Breast epithelium (tissue), 4 donors: ENCODE measurements around the gene USP46. TPM values are rescaled to one million over a fixed set of nuclear protein-coding genes. Genes with fewer than 3 reads are reported as not detected.
A peak's percentile ranks its signal among the peaks of the same experiment; 100 is the strongest.

Experiments used
- DNase-seq, 2 donors: peaks; one replicate each; pipeline ENCODE4 v3.0.0-alpha.2; 2019; ENCODE audit warnings: low spot score in 2 of 2
- H3K27ac ChIP-seq, 2 donors: fragments of 200-600 bp; sonication (generic) in 1 of 2; one replicate each; pipeline ENCODE4 v1.5.1; 2016 to 2019; ENCODE audit warnings: mild to moderate bottlenecking in 1 of 2
- H3K27me3 ChIP-seq, 2 donors: fragments of 200-600 bp; sonication (generic) in 1 of 2; one replicate each; pipeline versions ENCODE4 v1.5.1 to v1.6.0; 2017 to 2019; ENCODE audit warnings: control low read depth in 1 of 2, mild to moderate bottlenecking in 1 of 2
- H3K36me3 ChIP-seq: fragments of 200-600 bp; one replicate; pipeline ENCODE4 v1.5.1; 2019
- H3K4me1 ChIP-seq, 2 donors: fragments of 200-600 bp; sonication (generic); one replicate each; pipeline ENCODE4 v1.5.1; 2016 to 2019; ENCODE audit warnings: control low read depth in 1 of 2
- H3K4me3 ChIP-seq, 3 donors: fragments of 200-600 bp; sonication (generic); 1 replicate in 2 of 3; 2 replicates in 1 of 3; pipeline ENCODE4 v1.5.1; 2016 to 2019; ENCODE audit warnings: mild to moderate bottlenecking in 3 of 3, moderate library complexity in 2 of 3
- H3K9me3 ChIP-seq, 2 donors: fragments of 200-600 bp; sonication (generic) in 1 of 2; one replicate each; pipeline ENCODE4 v1.5.1; 2016 to 2019; ENCODE audit warnings: control low read depth in 1 of 2
- CTCF ChIP-seq, 3 donors: fragments of 450-650 bp; IDR thresholded peaks; one replicate each; pipeline ENCODE4 v1.5.1; 2016 to 2017; ENCODE audit warnings: antibody characterized with exemption in 3 of 3, mild to moderate bottlenecking in 3 of 3, moderate library complexity in 3 of 3
- POLR2A ChIP-seq: fragments of 450-650 bp; IDR thresholded peaks from one replicate; pipeline ENCODE4 v1.6.1; 2016; ENCODE audit warnings: antibody characterized with exemption, mild to moderate bottlenecking, moderate library complexity
- POLR2AphosphoS5 ChIP-seq, 3 donors: sonication (generic); formaldehyde crosslinking; IDR thresholded peaks; one replicate each; pipeline ENCODE4 v1.6.1; 2017; ENCODE audit warnings: antibody characterized with exemption in 3 of 3
- intact Hi-C: fragments of 100-400 bp; cut with DNase I; formaldehyde crosslinking; loops from one replicate; pipeline ENCODE4 v1.15.1; 2023; ENCODE audit warnings: low total_unique reads
- total RNA-seq, 3 donors: library from RNA; depleted of rRNA; stranded (reverse); fragments of >200 nt; gene quantifications; one replicate each; pipeline ENCODE4 v1.1.0, GENCODE V29; 2016

USP46 gene
- total RNA-seq, result 10 to 100 TPM in 2 of 3 donors, 1 to 10 TPM in 1; 8.0 to 16.8 (median 14.1) TPM

- Histone ChIP-seq H3K4me3 (peak within 1 kb of the TSS; percentile 77 to 92 (median 86)), H3K27me3 (no peaks in the 10 kb centered on the region), H3K4me1 (peaks cover 0 to 3% of the 10 kb centered on the region in 2 donors), H3K27ac (peak within 1 kb of the TSS; percentile 95 to 96), H3K36me3 (no peaks in the 10 kb centered on the region), H3K9me3 (no peaks in the 10 kb centered on the region)
- intact Hi-C loops, result no loop called here
- TF ChIP-seq POLR2A, result no peak
- no peak for TF ChIP-seq POLR2AphosphoS5 (IDR thresholded peaks at IDR 0.05)
- no peak for TF ChIP-seq CTCF (IDR thresholded peaks at IDR 0.05)
- peak; percentile 44 to 71 for DNase-seq
Measured at GRCh38 chr4:52659001-52659721, at the start of gene USP46. Gene USP46 (minus strand): TSS chr4:52659301. CDS start chr4:52659150, 151 bp downstream.

- no peaks in the 10 kb centered on the region for H3K36me3 ChIP-seq
- H3K4me3 ChIP-seq, result no peak overlapping the region
- H3K27ac ChIP-seq, result no peak overlapping the region
- intact Hi-C loops, result no loop called here
- TF ChIP-seq POLR2A (no peak), CTCF (IDR thresholded peaks at IDR 0.05) (no peak), POLR2AphosphoS5 (IDR thresholded peaks at IDR 0.05) (no peak)
- DNase-seq, result no peak
- no peaks in the 10 kb centered on the region for H3K27me3 ChIP-seq
- H3K9me3 ChIP-seq, result no peaks in the 10 kb centered on the region
- H3K4me1 ChIP-seq, result no peaks in the 10 kb centered on the region
Measured at GRCh38 chr4:52704661-52705060, 45.6 kb upstream of the USP46 start.

GRCh38 chr4:52704133-52704532, 45.0 kb upstream of the USP46 start:
- no peaks in the 10 kb centered on the region for H3K36me3 ChIP-seq
- no peak overlapping the region for H3K4me3 ChIP-seq
- DNase-seq, result no peak
- no peaks in the 10 kb centered on the region for H3K27me3 ChIP-seq
- no peaks in the 10 kb centered on the region for H3K4me1 ChIP-seq
- no peaks in the 10 kb centered on the region for H3K9me3 ChIP-seq
- TF ChIP-seq POLR2A (no peak), CTCF (IDR thresholded peaks at IDR 0.05) (no peak), POLR2AphosphoS5 (IDR thresholded peaks at IDR 0.05) (no peak)
- intact Hi-C loops, result no loop called here
- no peak overlapping the region for H3K27ac ChIP-seq

GRCh38 chr4:52701207-52701606, 42.1 kb upstream of the USP46 start:
- no peaks in the 10 kb centered on the region for H3K36me3 ChIP-seq

More at GRCh38 chr4:52701207-52701606, 42.1 kb upstream of the USP46 start:
- intact Hi-C loops, result no loop called here
- H3K4me3 ChIP-seq, result no peak overlapping the region
- TF ChIP-seq POLR2A, result no peak
- TF ChIP-seq CTCF (IDR thresholded peaks at IDR 0.05), result no peak
- no peak for TF ChIP-seq POLR2AphosphoS5 (IDR thresholded peaks at IDR 0.05)
- H3K9me3 ChIP-seq, result no peaks in the 10 kb centered on the region
- no peak overlapping the region for H3K27ac ChIP-seq
- no peaks in the 10 kb centered on the region for H3K27me3 ChIP-seq
- H3K4me1 ChIP-seq, result peaks cover 0 to 4% of the 10 kb centered on the region in 2 donors
- DNase-seq, result no peak
